Measurements from ENCODE around the gene PHF21A. TPM values are rescaled to one million over a fixed set of nuclear protein-coding genes. Genes with fewer than 3 reads are reported as not detected.

The PHF21A gene
- total RNA-seq, 1 donor from 2014 or later, result 71.1 TPM

DNA sequence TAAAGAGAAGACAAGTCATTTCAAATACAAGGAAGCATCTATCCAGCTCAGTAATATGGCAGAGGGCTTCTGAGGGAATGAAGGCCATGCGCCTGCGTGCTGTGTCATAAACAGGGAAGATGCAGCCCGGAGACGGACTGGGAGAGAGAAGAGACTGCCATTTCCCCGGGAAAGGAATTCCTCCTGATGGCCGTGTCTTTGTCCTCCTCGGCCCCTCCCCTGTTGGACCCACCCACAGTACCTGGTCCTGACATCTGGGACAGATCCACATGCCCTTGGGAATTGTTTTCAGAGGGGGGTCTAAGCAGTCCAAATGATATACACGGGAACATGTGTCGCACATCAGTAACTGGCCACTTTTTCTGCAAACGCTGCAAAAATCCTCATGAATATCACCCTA lies 183.3 kb downstream of the PHF21A start:
- DNase-seq, result no peak
- peaks cover 4% of the 10 kb centered on the region for H3K4me1 Mint-ChIP-seq (ENCODE audit: low read depth, unreplicated experiment)
- H3K27ac Mint-ChIP-seq (ENCODE audit: unreplicated experiment), result no peak overlapping the region
- no peak overlapping the region for H3K4me3 Mint-ChIP-seq (ENCODE audit: unreplicated experiment)
- no peaks in the 10 kb centered on the region for H3K36me3 Mint-ChIP-seq (ENCODE audit: unreplicated experiment)
- TF ChIP-seq, protein P1, sequence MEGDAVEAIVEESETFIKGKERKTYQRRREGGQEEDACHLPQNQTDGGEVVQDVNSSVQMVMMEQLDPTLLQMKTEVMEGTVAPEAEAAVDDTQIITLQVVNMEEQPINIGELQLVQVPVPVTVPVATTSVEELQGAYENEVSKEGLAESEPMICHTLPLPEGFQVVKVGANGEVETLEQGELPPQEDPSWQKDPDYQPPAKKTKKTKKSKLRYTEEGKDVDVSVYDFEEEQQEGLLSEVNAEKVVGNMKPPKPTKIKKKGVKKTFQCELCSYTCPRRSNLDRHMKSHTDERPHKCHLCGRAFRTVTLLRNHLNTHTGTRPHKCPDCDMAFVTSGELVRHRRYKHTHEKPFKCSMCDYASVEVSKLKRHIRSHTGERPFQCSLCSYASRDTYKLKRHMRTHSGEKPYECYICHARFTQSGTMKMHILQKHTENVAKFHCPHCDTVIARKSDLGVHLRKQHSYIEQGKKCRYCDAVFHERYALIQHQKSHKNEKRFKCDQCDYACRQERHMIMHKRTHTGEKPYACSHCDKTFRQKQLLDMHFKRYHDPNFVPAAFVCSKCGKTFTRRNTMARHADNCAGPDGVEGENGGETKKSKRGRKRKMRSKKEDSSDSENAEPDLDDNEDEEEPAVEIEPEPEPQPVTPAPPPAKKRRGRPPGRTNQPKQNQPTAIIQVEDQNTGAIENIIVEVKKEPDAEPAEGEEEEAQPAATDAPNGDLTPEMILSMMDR (IDR thresholded peaks at IDR 0.05; ENCODE audit: partially characterized antibody, unreplicated experiment), result no peak
- H3K27me3 Mint-ChIP-seq (ENCODE audit: unreplicated experiment), result peaks cover 3% of the 10 kb centered on the region
- peaks cover 3% of the 10 kb centered on the region for H3K9me3 Mint-ChIP-seq (ENCODE audit: unreplicated experiment)

DNA sequence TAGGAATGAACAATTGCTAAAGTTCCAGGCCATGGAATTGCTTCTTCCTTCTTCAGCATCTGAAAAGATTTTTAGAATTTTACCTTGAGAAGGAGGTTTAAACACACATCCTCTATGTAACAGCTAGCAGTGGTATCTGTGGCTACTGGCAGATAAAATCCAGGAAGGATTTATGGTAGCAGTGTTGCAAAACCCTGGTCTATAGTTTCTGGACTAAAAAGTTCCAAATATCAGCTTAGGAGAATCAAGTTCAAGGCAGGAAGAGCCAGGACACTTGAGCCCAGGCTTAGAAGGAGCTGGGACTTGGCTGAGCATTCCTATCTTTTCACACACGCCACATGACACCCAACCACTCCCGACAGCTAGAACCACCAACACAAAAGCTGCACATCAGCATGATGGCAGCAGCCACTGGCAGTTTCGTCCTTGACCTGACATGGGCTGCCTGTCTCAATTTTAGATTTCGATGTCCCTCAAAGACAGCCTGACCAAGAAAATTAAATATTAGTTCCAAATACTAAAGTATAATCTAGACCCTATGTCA lies 184.7 kb downstream of the PHF21A start:
- Mint-ChIP-seq H3K4me1 (ENCODE audit: low read depth, unreplicated experiment) (peaks cover 4% of the 10 kb centered on the region), H3K9me3 (ENCODE audit: unreplicated experiment) (peaks cover 3% of the 10 kb centered on the region), H3K36me3 (ENCODE audit: unreplicated experiment) (peaks cover 5% of the 10 kb centered on the region), H3K4me3 (ENCODE audit: unreplicated experiment) (no peak overlapping the region), H3K27me3 (ENCODE audit: unreplicated experiment) (peaks cover 3% of the 10 kb centered on the region), H3K27ac (ENCODE audit: unreplicated experiment) (no peak overlapping the region)
- TF ChIP-seq, protein P1 (IDR thresholded peaks at IDR 0.05; ENCODE audit: partially characterized antibody, unreplicated experiment), result no peak
- no peak for DNase-seq

DNA sequence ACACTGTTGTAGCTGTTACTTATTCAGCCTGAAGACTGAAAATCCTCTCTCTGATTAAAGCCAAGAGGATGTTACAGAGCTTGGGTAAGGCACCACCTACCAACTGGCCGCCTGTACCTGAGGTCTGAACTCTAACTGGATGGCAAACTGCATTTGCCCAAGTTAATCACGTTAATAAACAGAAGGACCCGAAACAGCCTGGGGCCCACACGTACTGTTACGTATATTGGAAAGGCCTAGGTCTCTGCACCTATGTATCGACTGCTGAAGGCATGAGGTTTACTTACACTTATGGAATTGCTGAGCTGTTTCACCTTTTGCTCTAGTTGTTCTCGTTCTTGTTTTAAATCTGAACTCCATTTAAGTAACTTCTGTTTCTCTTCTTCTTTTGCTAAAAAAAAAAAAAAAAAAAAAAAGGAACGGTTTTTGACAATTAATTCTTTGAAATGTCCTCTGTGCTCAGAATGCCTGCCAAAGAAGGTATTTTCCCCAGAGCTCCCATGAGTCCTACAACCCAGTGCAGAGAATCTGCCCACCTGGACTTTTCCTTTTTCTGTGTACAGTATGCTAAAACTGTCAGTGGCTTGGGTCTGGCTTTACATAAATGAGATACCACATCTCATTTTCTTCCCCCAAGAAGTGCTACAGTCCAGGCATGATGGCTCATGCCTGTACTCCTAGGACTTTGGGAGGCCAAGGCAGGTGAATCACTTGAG lies 185.7 kb downstream of the PHF21A start:
- Mint-ChIP-seq H3K4me1 (ENCODE audit: low read depth, unreplicated experiment) (peaks cover 4% of the 10 kb centered on the region), H3K9me3 (ENCODE audit: unreplicated experiment) (peaks cover 3% of the 10 kb centered on the region), H3K36me3 (ENCODE audit: unreplicated experiment) (peaks cover 5% of the 10 kb centered on the region), H3K4me3 (ENCODE audit: unreplicated experiment) (no peak overlapping the region), H3K27ac (ENCODE audit: unreplicated experiment) (no peak overlapping the region), H3K27me3 (ENCODE audit: unreplicated experiment) (peaks cover 3% of the 10 kb centered on the region)
- no peak for DNase-seq
- TF ChIP-seq, protein P1 (IDR thresholded peaks at IDR 0.05; ENCODE audit: partially characterized antibody, unreplicated experiment), result no peak

DNA sequence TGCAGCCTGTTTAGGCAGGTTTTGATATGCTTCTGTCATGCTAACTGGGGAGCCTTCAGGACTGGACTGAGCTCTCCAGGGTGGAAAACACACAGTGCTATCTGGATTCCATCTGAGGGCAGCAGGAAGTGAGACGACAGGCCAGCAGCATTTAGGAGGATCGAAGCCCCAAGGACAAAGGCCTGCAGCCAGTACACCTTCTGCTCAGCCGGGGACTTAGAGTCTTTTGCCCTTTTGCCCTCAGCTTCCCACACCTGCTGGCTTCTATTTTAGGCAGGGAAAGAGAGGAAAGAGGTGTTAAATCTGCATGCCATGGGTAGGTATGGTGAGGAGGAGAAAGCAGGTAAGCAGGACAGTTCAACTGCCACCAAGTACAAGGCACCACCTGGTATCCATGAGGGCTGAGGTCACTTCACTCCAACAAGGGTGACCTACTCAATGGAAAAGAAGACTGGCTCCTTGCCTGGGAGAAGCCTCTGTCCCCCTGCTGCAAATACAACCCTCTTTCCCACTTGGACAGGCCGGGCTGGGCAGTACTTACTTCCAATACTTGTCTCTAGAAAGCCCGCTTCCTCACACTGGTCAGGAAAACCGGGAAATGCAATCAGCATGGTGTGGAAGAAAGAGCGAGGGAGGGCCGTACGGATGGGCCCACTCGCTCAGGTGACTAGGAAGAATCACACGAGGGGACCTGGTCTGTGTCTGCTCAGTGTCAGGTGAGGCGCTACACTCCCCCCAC lies 186.5 kb downstream of the PHF21A start:
- no peak for DNase-seq
- peaks cover 3% of the 10 kb centered on the region for H3K27me3 Mint-ChIP-seq (ENCODE audit: unreplicated experiment)
- TF ChIP-seq, protein P1 (IDR thresholded peaks at IDR 0.05; ENCODE audit: partially characterized antibody, unreplicated experiment), result no peak
- H3K4me1 Mint-ChIP-seq (ENCODE audit: low read depth, unreplicated experiment), result peaks cover 8% of the 10 kb centered on the region
- peaks cover 5% of the 10 kb centered on the region for H3K36me3 Mint-ChIP-seq (ENCODE audit: unreplicated experiment)
- no peak overlapping the region for H3K27ac Mint-ChIP-seq (ENCODE audit: unreplicated experiment)
- H3K9me3 Mint-ChIP-seq (ENCODE audit: unreplicated experiment), result peaks cover 3% of the 10 kb centered on the region
- no peak overlapping the region for H3K4me3 Mint-ChIP-seq (ENCODE audit: unreplicated experiment)

Measured in glutamatergic neuron (in vitro differentiated cells).